Uterus (tissue), 4 donors: ENCODE measurements around the gene MXRA8. TPM values are rescaled to one million over a fixed set of nuclear protein-coding genes. Genes with fewer than 3 reads are reported as not detected.

Experiments used
- DNase-seq, 2 donors: peaks; one replicate each; pipeline ENCODE4 v3.0.0-alpha.2; 2019 to 2020
- H3K27ac ChIP-seq, 2 donors: fragments of 200-600 bp; sonication (generic); 1 replicate in 1 of 2; 2 replicates in 1 of 2; pipeline ENCODE4 v1.5.1; 2016 to 2018
- H3K27me3 ChIP-seq, 2 donors: fragments of 200-600 bp; sonication (generic); one replicate each; pipeline ENCODE4 v1.5.1; 2018 to 2019; ENCODE audit warnings: control low read depth in 1 of 2
- H3K36me3 ChIP-seq, 2 donors: fragments of 200-600 bp; sonication (generic); one replicate each; pipeline ENCODE4 v1.5.1; 2019; ENCODE audit warnings: control low read depth in 1 of 2
- H3K4me1 ChIP-seq, 2 donors: fragments of 200-600 bp; sonication (generic); one replicate each; pipeline ENCODE4 v1.5.1; 2018 to 2019; ENCODE audit warnings: control low read depth in 1 of 2
- H3K4me3 ChIP-seq, 2 donors: fragments of 200-600 bp; sonication (generic); 1 replicate in 1 of 2; 2 replicates in 1 of 2; pipeline ENCODE4 v1.5.1; 2018 to 2019; ENCODE audit warnings: mild to moderate bottlenecking in 1 of 2
- H3K9me3 ChIP-seq, 2 donors: fragments of 200-600 bp; sonication (generic); one replicate each; pipeline ENCODE4 v1.5.1; 2019; ENCODE audit warnings: control low read depth in 1 of 2
- POLR2A ChIP-seq, 2 donors: fragments of 450-650 bp; IDR thresholded peaks; one replicate each; pipeline ENCODE4 v1.6.1; 2016; ENCODE audit warnings: antibody characterized with exemption in 2 of 2, mild to moderate bottlenecking in 1 of 2, moderate library complexity in 1 of 2
- intact Hi-C: fragments of 100-400 bp; cut with DNase I; formaldehyde crosslinking; loops from one replicate; pipeline ENCODE4 v1.15.1; 2023; ENCODE audit warnings: low total_unique reads
- total RNA-seq, 4 donors: library from RNA; depleted of rRNA in 3 of 4; stranded (reverse); fragments of >200 nt in 3 of 4; gene quantifications; one replicate each; pipeline versions ENCODE4 v1.1.0 to v1.2.4, GENCODE V29; 2014 to 2023
- TF ChIP-seq, protein P1 (sequence below), 4 experiments: fragments of 200-600 bp in 2 of 4; fragments of 450-650 bp in 2 of 4; sonication (generic) in 2 of 4; IDR thresholded peaks; one replicate each; pipeline ENCODE4 v1.5.1; 2016 to 2019; ENCODE audit warnings: antibody characterized with exemption in 4 of 4, mild to moderate bottlenecking in 2 of 4, moderate library complexity in 1 of 4
- donor health status: DM: yes; HTN: yes; CAD: no.

MXRA8 gene
- total RNA-seq, 4 donors from 2014 or later, result 86.1 to 143 (median 117) TPM

DNA sequence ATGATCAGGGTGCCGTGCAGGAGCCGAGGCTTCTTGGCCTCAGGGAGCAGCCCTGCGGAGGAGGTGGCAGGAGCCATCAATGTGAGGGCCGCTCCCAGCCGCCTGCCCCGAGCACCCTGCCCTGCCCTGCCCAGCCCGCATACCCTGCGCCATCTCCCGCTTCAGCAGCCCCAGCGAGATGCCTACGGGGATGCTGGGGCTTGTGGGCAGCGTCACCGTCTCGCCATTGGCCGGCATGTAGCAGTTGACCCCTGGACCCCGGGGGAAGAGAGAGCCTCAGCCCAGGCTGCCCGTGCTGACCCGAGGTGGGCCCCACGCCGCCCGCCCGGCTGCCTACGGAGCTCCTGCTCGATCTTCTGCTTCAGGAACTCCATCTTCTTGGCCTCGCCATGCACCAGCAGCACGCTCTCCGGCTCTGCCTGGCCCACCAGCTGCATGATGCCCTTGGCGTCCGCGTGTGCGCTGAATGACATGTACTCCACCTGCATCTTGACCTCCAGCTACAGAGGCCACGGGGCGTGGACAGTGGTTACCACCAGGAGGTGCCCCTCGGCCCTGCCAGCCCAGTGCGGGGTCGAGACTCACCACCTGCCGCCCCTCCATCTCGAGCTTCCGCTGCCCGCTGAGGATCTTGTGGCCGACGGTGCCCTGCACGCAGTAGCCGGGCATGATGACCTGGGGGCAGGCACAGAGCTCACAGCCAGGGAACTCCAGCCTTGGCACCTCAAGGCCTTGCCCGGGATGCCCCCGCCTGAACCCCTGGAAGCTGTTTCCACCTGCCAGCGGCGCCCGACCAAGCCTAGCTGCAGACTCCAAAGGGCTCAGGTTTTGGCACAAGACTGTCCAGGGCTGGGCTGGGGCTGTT lies 45.7 kb downstream of the MXRA8 start:
- Histone ChIP-seq H3K4me3 (no peak overlapping the region), H3K27me3 (no peaks in the 10 kb centered on the region), H3K9me3 (no peaks in the 10 kb centered on the region), H3K36me3 (no peaks in the 10 kb centered on the region), H3K27ac (no peak overlapping the region), H3K4me1 (peaks cover 9 to 11% of the 10 kb centered on the region in 2 donors)
- DNase-seq, result no peak
- TF ChIP-seq, protein P1, sequence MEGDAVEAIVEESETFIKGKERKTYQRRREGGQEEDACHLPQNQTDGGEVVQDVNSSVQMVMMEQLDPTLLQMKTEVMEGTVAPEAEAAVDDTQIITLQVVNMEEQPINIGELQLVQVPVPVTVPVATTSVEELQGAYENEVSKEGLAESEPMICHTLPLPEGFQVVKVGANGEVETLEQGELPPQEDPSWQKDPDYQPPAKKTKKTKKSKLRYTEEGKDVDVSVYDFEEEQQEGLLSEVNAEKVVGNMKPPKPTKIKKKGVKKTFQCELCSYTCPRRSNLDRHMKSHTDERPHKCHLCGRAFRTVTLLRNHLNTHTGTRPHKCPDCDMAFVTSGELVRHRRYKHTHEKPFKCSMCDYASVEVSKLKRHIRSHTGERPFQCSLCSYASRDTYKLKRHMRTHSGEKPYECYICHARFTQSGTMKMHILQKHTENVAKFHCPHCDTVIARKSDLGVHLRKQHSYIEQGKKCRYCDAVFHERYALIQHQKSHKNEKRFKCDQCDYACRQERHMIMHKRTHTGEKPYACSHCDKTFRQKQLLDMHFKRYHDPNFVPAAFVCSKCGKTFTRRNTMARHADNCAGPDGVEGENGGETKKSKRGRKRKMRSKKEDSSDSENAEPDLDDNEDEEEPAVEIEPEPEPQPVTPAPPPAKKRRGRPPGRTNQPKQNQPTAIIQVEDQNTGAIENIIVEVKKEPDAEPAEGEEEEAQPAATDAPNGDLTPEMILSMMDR (IDR thresholded peaks at IDR 0.05), result no peak
- no peak for TF ChIP-seq POLR2A (IDR thresholded peaks at IDR 0.05)
- intact Hi-C loops, result no loop called here

DNA sequence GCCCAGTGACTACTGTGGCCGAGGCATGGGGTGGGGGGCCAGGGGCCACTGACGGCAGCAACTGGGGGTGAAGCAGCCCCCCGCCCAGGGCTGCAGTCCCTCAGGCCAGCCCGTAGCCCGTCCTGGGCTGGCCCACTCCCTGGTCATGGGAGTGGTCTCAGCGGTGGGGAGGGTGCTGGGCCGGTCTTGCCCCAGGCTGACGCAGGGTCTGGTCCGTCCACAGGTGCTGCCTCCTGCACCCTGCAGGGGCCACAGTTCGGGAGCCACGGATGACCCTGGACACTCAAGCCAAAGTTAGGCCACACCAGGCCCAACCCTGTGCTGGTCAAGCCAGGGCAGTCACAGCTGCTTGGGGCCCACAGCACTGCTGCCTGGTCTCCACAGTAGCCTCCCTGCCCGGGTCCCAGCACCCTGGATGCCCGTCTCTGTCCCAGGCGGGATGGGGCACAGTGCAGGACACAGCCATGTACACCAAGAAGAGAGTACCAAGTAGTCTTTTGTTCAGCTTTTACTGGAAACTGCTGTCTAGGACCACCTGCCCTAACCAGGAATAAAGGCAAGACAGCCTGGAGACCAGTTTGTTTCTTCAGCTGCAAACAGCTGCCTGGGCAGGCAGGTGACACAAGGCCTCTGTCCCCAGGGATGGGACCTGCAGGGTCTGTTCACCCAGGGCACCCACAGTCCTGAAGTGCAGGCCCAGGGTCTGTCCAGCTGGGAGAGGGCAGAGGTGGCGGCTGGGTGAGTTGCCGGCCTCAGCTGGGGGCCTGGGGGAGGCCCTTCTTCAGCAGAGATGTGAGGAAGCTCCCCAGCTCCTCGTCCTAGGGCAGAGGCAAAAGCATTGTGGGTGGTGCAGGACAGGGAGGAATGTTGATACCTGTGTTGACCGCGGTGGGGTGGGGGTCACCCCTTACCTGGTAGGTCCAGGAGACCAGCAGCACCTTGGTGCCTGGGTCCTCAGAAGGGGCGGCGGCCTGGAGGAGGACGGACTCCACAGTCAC lies 46.9 kb downstream of the MXRA8 start:
- Histone ChIP-seq H3K36me3 (no peaks in the 10 kb centered on the region), H3K27me3 (no peaks in the 10 kb centered on the region), H3K9me3 (no peaks in the 10 kb centered on the region), H3K4me1 (peaks cover 0 to 16% of the 10 kb centered on the region in 2 donors), H3K27ac (no peak overlapping the region), H3K4me3 (no peak overlapping the region)
- DNase-seq, result no peak
- TF ChIP-seq POLR2A (IDR thresholded peaks at IDR 0.05), result no peak
- TF ChIP-seq, protein P1 (IDR thresholded peaks at IDR 0.05), result no peak
- intact Hi-C loops, result no loop called here

DNA sequence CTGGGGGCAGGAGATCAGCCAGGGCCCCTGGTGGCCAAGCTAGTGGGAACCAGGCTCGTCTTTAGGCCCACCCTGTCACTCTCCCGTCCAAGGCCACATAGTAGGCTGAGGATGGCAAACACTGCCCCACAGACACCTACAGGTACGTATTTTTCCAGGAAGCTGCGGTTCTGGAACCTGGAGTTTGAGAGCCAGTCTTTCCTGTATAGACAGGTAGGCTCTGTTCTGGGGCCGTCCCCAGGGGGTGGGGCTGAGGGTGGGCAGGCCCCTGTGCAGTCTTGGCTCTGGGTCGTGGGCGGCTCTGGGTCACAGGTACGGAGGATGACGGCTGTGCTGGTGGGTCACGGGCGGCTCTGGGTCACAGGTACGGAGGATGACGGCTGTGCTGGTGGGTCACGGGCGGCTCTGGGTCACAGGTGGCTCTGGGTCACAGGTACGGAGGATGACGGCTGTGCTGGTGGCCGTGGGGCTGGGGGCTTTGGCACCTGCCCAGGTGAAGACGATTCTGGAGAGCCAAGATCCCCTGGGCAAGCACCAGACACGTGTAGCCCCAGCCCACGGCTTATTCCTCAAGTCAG lies 47.8 kb downstream of the MXRA8 start:
- no peak for DNase-seq
- Histone ChIP-seq H3K27me3 (no peaks in the 10 kb centered on the region), H3K4me1 (peaks cover 0 to 25% of the 10 kb centered on the region in 2 donors), H3K36me3 (no peaks in the 10 kb centered on the region), H3K9me3 (no peaks in the 10 kb centered on the region), H3K27ac (peak overlapping the region in 1 of 2 donors; percentile 94), H3K4me3 (no peak overlapping the region)
- TF ChIP-seq, protein P1 (IDR thresholded peaks at IDR 0.05), result no peak
- no peak for TF ChIP-seq POLR2A (IDR thresholded peaks at IDR 0.05)
- intact Hi-C loops, result no loop called here

DNA sequence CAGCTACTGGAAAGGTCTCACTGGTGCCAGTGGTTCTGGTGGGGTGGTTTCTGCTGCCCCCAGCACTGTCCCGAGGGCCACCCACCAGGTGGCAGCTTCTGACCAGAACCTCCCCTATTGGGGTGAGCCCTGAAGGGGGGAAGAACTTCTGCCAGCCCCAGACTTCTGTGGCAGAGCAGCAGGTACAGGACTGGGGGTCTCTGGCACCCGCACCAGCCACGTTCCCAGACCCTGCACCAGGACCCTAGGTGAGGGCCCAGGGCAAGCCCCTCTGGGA lies 48.3 kb downstream of the MXRA8 start:
- intact Hi-C loops, result no loop called here

More for the DNA sequence above, 48.3 kb downstream of the MXRA8 start:
- Histone ChIP-seq H3K27ac (peak overlapping the region in 1 of 2 donors; percentile 94), H3K27me3 (no peaks in the 10 kb centered on the region), H3K4me1 (peaks cover 0 to 30% of the 10 kb centered on the region in 2 donors), H3K4me3 (no peak overlapping the region), H3K36me3 (no peaks in the 10 kb centered on the region), H3K9me3 (no peaks in the 10 kb centered on the region)
- TF ChIP-seq POLR2A (IDR thresholded peaks at IDR 0.05), result no peak
- TF ChIP-seq, protein P1 (IDR thresholded peaks at IDR 0.05), result peak in 1 of 4 experiments; percentile 1
- DNase-seq, result no peak
